OCI-LY1 (cell line): ENCODE data around the gene ABHD6.

Source experiments
- H2AFZ ChIP-seq: fragments of 200-600 bp; sonication (generic), shearing (Covaris generic); 2 replicates; pipeline ENCODE4 v1.6.0; 2014; ENCODE audit warnings: antibody characterized with exemption, mild to moderate bottlenecking, low read length
- H3F3A ChIP-seq: fragments of 200-600 bp; sonication (generic), shearing (Covaris generic); 2 replicates; pipeline ENCODE4 v1.6.0; 2014; ENCODE audit warnings: mild to moderate bottlenecking, antibody characterized with exemption, low read length, moderate library complexity; ENCODE audit not compliant: insufficient read depth
- H3K27ac ChIP-seq: fragments of 200-600 bp; sonication (generic); 2 replicates; pipeline ENCODE4 v1.5.1; 2014; ENCODE audit warnings: low read length, mixed run types, mild to moderate bottlenecking, low read depth; ENCODE audit not compliant: poor library complexity, severe bottlenecking
- H3K27me3 ChIP-seq: fragments of 200-600 bp; sonication (generic); 2 replicates; pipeline ENCODE4 v1.6.0; 2014; ENCODE audit warnings: antibody characterized with exemption, mild to moderate bottlenecking, low read length, moderate library complexity; ENCODE audit not compliant: insufficient read depth
- H3K36me3 ChIP-seq: fragments of 200-600 bp; sonication (generic); 2 replicates; pipeline ENCODE4 v1.6.1; 2014; ENCODE audit warnings: mild to moderate bottlenecking, antibody characterized with exemption, low read length, moderate library complexity, mixed read lengths; ENCODE audit not compliant: insufficient read depth
- H3K4me1 ChIP-seq: fragments of 200-600 bp; sonication (generic); 2 replicates; pipeline ENCODE4 v1.5.1; 2014; ENCODE audit warnings: mild to moderate bottlenecking, low read length, moderate library complexity; ENCODE audit not compliant: insufficient read depth, severe bottlenecking
- H3K4me2 ChIP-seq: fragments of 200-600 bp; sonication (generic), shearing (Covaris generic); 2 replicates; pipeline ENCODE4 v1.6.1; 2014; ENCODE audit warnings: low read length
- H3K4me3 ChIP-seq: fragments of 200-600 bp; sonication (generic); 2 replicates; pipeline ENCODE4 v1.5.1; 2014; ENCODE audit warnings: low read length, low read depth, mild to moderate bottlenecking, mixed read lengths; ENCODE audit not compliant: poor library complexity, severe bottlenecking
- H3K79me2 ChIP-seq: fragments of 200-600 bp; shearing (Covaris generic); 2 replicates; pipeline ENCODE4 v1.6.1; 2016; ENCODE audit warnings: mixed run types, low read length, mixed read lengths; ENCODE audit not compliant: insufficient read depth
- H3K9ac ChIP-seq: fragments of 200-600 bp; sonication (generic), shearing (Covaris generic); 2 replicates; pipeline ENCODE4 v1.6.1; 2014; ENCODE audit warnings: mild to moderate bottlenecking, low read length, mixed read lengths
- H3K9me2 ChIP-seq: fragments of 200-600 bp; sonication (generic), shearing (Covaris generic); 2 replicates; pipeline ENCODE4 v1.6.1; 2014; ENCODE audit warnings: low read depth, mild to moderate bottlenecking, low read length, mixed read lengths
- H3K9me3 ChIP-seq: fragments of 200-600 bp; shearing (Covaris generic); 2 replicates; pipeline ENCODE4 v1.6.1; 2014; ENCODE audit warnings: low read length, mixed read lengths
- H4K20me1 ChIP-seq: fragments of 200-600 bp; sonication (generic), shearing (Covaris generic); 2 replicates; pipeline ENCODE4 v1.6.0; 2016; ENCODE audit warnings: mild to moderate bottlenecking, low read length; ENCODE audit not compliant: insufficient read depth
- CTCF ChIP-seq: fragments of 200-600 bp; sonication (generic), shearing (Covaris generic); IDR thresholded peaks from 2 replicates; pipeline ENCODE4 v1.5.1; 2017; ENCODE audit warnings: mild to moderate bottlenecking, antibody characterized with exemption, low read length, moderate library complexity, mixed read lengths
- EZH2 ChIP-seq: fragments of 200-600 bp; sonication (generic), shearing (Covaris generic); IDR thresholded peaks from 2 replicates; pipeline ENCODE4 v1.8.0; 2017; ENCODE audit warnings: borderline replicate concordance, mixed run types, mild to moderate bottlenecking, antibody characterized with exemption, low read length, moderate library complexity, mixed read lengths

ABHD6 gene

GRCh38 chr3:58340594-58341244 lies 103.1 kb downstream of the ABHD6 start:
- no peaks in the 10 kb centered on the region for H3K9me2 ChIP-seq

GRCh38 chr3:58341376-58341775 lies 103.8 kb downstream of the ABHD6 start:
- Histone ChIP-seq H3K27ac (peak overlapping the region; percentile 100), H3K4me1 (peaks cover 99% of the 10 kb centered on the region), H3K79me2 (peaks cover 86% of the 10 kb centered on the region)

More at GRCh38 chr3:58340594-58341244, 103.1 kb downstream of the ABHD6 start:
- H3K27me3 ChIP-seq = no peaks in the 10 kb centered on the region
- H3K9ac ChIP-seq = peak overlapping the region; percentile 46; the same call in 1 of the 2 replicates
- TF ChIP-seq EZH2 = no peak
- no peak for TF ChIP-seq CTCF
- H3K9me3 ChIP-seq = no peaks in the 10 kb centered on the region
- peak overlapping the region; percentile 100 for H3K27ac ChIP-seq
- peak overlapping the region; percentile 44 for H3K4me2 ChIP-seq
- peaks cover 85% of the 10 kb centered on the region for H3K79me2 ChIP-seq
- no peaks in the 10 kb centered on the region for H4K20me1 ChIP-seq
- H3K4me3 ChIP-seq = peak overlapping the region; percentile 22
- H3F3A ChIP-seq = no peaks in the 10 kb centered on the region
- H3K36me3 ChIP-seq = peaks cover 77% of the 10 kb centered on the region
- peaks cover 98% of the 10 kb centered on the region for H3K4me1 ChIP-seq
- H2AFZ ChIP-seq = no peak overlapping the region

GRCh38 chr3:58342676-58343075 lies 105.1 kb downstream of the ABHD6 start:
- H3K9ac ChIP-seq = peak overlapping the region; percentile 45; the same call in 1 of the 2 replicates
- peaks cover 63% of the 10 kb centered on the region for H3K36me3 ChIP-seq
- H3K4me2 ChIP-seq = peak overlapping the region; percentile 44
- no peaks in the 10 kb centered on the region for H3F3A ChIP-seq
- H3K9me2 ChIP-seq = no peaks in the 10 kb centered on the region
- H3K9me3 ChIP-seq = no peaks in the 10 kb centered on the region
- H3K4me3 ChIP-seq = peak overlapping the region; percentile 9
- H3K27ac ChIP-seq = peak overlapping the region; percentile 100
- no peaks in the 10 kb centered on the region for H3K27me3 ChIP-seq
- H3K79me2 ChIP-seq = peaks cover 82% of the 10 kb centered on the region
- no peak overlapping the region for H2AFZ ChIP-seq
- no peaks in the 10 kb centered on the region for H4K20me1 ChIP-seq
- TF ChIP-seq EZH2 (no peak), CTCF (no peak)
- peaks cover 97% of the 10 kb centered on the region for H3K4me1 ChIP-seq

More at GRCh38 chr3:58341376-58341775, 103.8 kb downstream of the ABHD6 start:
- peaks cover 76% of the 10 kb centered on the region for H3K36me3 ChIP-seq
- H3K27me3 ChIP-seq = no peaks in the 10 kb centered on the region
- no peaks in the 10 kb centered on the region for H3K9me3 ChIP-seq
- H3K4me2 ChIP-seq = peak overlapping the region; percentile 44
- H2AFZ ChIP-seq = no peak overlapping the region
- peak overlapping the region; percentile 22 for H3K4me3 ChIP-seq
- no peaks in the 10 kb centered on the region for H3F3A ChIP-seq
- no peaks in the 10 kb centered on the region for H3K9me2 ChIP-seq
- H3K9ac ChIP-seq = peak overlapping the region; percentile 46; the same call in 1 of the 2 replicates
- H4K20me1 ChIP-seq = no peaks in the 10 kb centered on the region
- TF ChIP-seq EZH2 (no peak), CTCF (no peak)
